Neural progenitor cell (in vitro differentiated cells): ENCODE results near the gene CBLB. TPM values are rescaled to one million over a fixed set of nuclear protein-coding genes. Genes with fewer than 3 reads are reported as not detected.

Experiments used
- DNase-seq: peaks from one replicate; pipeline ENCODE4 v3.0.0-alpha.2; 2016; ENCODE audit warnings: low spot score
- H2AFZ ChIP-seq: fragments of 200-600 bp; sonication (generic); replicated peaks from 2 replicates; pipeline ENCODE4 v1.6.1; 2016; ENCODE audit warnings: antibody characterized with exemption
- H3F3A ChIP-seq: fragments of 200-600 bp; sonication (generic); 2 replicates; pipeline ENCODE4 v1.6.1; 2016; ENCODE audit warnings: antibody characterized with exemption, low read depth
- H3K27ac ChIP-seq: fragments of 200-600 bp; sonication (generic); 2 replicates; pipeline ENCODE4 v1.5.1; 2016; ENCODE audit warnings: mild to moderate bottlenecking
- H3K27me3 ChIP-seq: fragments of 200-600 bp; sonication (generic); 2 replicates; pipeline ENCODE4 v1.6.1; 2016; ENCODE audit warnings: mild to moderate bottlenecking, moderate library complexity
- H3K36me3 ChIP-seq: fragments of 200-600 bp; sonication (generic); 2 replicates; pipeline ENCODE4 v1.5.1; 2016
- H3K4me1 ChIP-seq: fragments of 200-600 bp; sonication (generic); 2 replicates; pipeline ENCODE4 v1.6.1; 2016; ENCODE audit warnings: mixed run types
- H3K4me2 ChIP-seq: fragments of 200-600 bp; sonication (generic); 2 replicates; pipeline ENCODE4 v1.6.1; 2016
- H3K4me3 ChIP-seq: fragments of 200-600 bp; sonication (generic); 2 replicates; pipeline ENCODE4 v1.5.1; 2016
- H3K79me2 ChIP-seq: fragments of 200-600 bp; sonication (generic); 2 replicates; pipeline ENCODE4 v1.6.1; 2016; ENCODE audit warnings: low read depth
- H3K9ac ChIP-seq: fragments of 200-600 bp; sonication (generic); 2 replicates; pipeline ENCODE4 v1.6.1; 2016
- H3K9me3 ChIP-seq: fragments of 200-600 bp; sonication (generic); 2 replicates; pipeline ENCODE4 v1.5.1; 2016; ENCODE audit warnings: low read depth
- H4K20me1 ChIP-seq: fragments of 200-600 bp; sonication (generic); 2 replicates; pipeline ENCODE4 v1.6.1; 2016; ENCODE audit warnings: low read depth
- H3K27ac Mint-ChIP-seq: 3 replicates; pipeline ENCODE4 v1.8.0; 2021; ENCODE audit warnings: mixed read lengths
- H3K27me3 Mint-ChIP-seq: 2 replicates; pipeline ENCODE4 v1.8.0; 2022; ENCODE audit warnings: low read depth, mild to moderate bottlenecking, inconsistent platforms, moderate library complexity, mixed read lengths; ENCODE audit not compliant: insufficient read depth
- H3K36me3 Mint-ChIP-seq: 3 replicates; pipeline ENCODE4 v1.8.0; 2021; ENCODE audit warnings: mixed read lengths
- H3K4me1 Mint-ChIP-seq: 3 replicates; pipeline ENCODE4 v1.8.0; 2021; ENCODE audit warnings: mixed read lengths
- H3K4me3 Mint-ChIP-seq: 3 replicates; pipeline ENCODE4 v1.8.0; 2021; ENCODE audit warnings: mild to moderate bottlenecking, moderate library complexity, mixed read lengths
- H3K9me3 Mint-ChIP-seq: 3 replicates; pipeline ENCODE4 v1.8.0; 2020; ENCODE audit warnings: mixed read lengths
- EZH2 ChIP-seq: fragments of 200-600 bp; sonication (generic); IDR thresholded peaks from 2 replicates; pipeline ENCODE4 v1.6.1; 2017; ENCODE audit warnings: antibody characterized with exemption, mild to moderate bottlenecking, moderate library complexity
- EZH2phosphoT487 ChIP-seq: fragments of 200-600 bp; sonication (generic); IDR thresholded peaks from 2 replicates; pipeline ENCODE4 v1.6.1; 2017; ENCODE audit warnings: antibody characterized with exemption
- total RNA-seq: library from RNA; depleted of rRNA; stranded (reverse); fragments of >200 nt; gene quantifications from 2 replicates; pipeline ENCODE4 v1.2.3, GENCODE V29; 2015; ENCODE audit warnings: low replicate concordance
- TF ChIP-seq, protein P1 (sequence below): fragments of 200-600 bp; sonication (generic); IDR thresholded peaks from 2 replicates; pipeline ENCODE4 v1.5.1; 2017; ENCODE audit warnings: antibody characterized with exemption, mild to moderate bottlenecking

CBLB gene
- total RNA-seq, 1 donor from 2014 or later: 105 TPM

DNA sequence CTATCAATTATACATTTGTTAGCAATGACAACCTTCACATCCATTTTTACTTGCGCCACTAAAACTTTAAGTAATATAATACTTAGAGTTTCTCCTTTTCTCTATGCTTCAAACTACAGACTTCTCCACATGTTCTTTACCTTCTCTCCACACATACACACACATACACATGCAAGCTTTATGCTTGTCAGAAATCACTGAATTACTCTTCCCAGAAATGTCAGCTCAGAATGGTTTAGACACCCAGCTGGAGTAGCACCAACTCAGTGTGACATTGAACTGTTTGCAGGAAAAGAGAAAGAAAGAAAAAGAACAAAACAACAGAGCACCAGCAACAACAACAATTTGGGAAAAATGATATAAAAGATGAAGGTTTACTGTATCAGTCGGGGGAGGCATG is 20.9 kb downstream of the CBLB start:
- DNase-seq: no peak
- H3K36me3 ChIP-seq: no peaks in the 10 kb centered on the region
- H3K4me1 Mint-ChIP-seq: peaks cover 18% of the 10 kb centered on the region
- H2AFZ ChIP-seq: no peak overlapping the region
- peaks cover 19% of the 10 kb centered on the region for H3F3A ChIP-seq
- H3K9me3 Mint-ChIP-seq: no peaks in the 10 kb centered on the region
- H4K20me1 ChIP-seq: peaks cover 45% of the 10 kb centered on the region
- H3K27me3 Mint-ChIP-seq: no peaks in the 10 kb centered on the region
- no peak overlapping the region for H3K4me2 ChIP-seq
- no peak overlapping the region for H3K9ac ChIP-seq
- H3K9me3 ChIP-seq: no peaks in the 10 kb centered on the region
- H3K4me1 ChIP-seq: peaks cover 37% of the 10 kb centered on the region
- H3K4me3 ChIP-seq: no peak overlapping the region
- no peak overlapping the region for H3K27ac ChIP-seq
- TF ChIP-seq, protein P1, sequence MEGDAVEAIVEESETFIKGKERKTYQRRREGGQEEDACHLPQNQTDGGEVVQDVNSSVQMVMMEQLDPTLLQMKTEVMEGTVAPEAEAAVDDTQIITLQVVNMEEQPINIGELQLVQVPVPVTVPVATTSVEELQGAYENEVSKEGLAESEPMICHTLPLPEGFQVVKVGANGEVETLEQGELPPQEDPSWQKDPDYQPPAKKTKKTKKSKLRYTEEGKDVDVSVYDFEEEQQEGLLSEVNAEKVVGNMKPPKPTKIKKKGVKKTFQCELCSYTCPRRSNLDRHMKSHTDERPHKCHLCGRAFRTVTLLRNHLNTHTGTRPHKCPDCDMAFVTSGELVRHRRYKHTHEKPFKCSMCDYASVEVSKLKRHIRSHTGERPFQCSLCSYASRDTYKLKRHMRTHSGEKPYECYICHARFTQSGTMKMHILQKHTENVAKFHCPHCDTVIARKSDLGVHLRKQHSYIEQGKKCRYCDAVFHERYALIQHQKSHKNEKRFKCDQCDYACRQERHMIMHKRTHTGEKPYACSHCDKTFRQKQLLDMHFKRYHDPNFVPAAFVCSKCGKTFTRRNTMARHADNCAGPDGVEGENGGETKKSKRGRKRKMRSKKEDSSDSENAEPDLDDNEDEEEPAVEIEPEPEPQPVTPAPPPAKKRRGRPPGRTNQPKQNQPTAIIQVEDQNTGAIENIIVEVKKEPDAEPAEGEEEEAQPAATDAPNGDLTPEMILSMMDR: no peak
- TF ChIP-seq EZH2phosphoT487 (no peak), EZH2 (no peak)
- peaks cover 46% of the 10 kb centered on the region for H3K79me2 ChIP-seq
- H3K27me3 ChIP-seq: no peaks in the 10 kb centered on the region
- H3K27ac Mint-ChIP-seq: no peak overlapping the region
- H3K4me3 Mint-ChIP-seq: no peak overlapping the region
- H3K36me3 Mint-ChIP-seq: peaks cover 26% of the 10 kb centered on the region

DNA sequence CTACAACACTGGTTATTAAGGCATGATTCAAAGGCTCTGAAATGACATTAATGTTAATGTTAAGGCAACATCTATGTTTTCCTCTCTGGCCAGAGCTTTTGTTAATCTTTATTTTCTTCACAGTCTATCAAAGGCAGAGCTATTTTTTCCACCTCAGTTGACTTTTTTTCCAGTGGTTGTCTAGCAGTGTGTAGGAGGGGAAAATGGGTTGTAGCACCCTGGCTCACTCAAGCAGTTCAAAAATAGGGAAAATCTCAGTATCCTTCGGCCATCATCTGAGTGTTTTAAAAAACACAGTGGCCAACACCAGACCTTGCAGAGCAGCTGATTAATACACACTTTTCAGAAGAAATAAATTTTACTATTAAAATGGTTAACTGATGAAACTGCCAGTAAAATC is 21.4 kb downstream of the CBLB start:
- H3K4me2 ChIP-seq: no peak overlapping the region
- peaks cover 48% of the 10 kb centered on the region for H3K79me2 ChIP-seq
- H2AFZ ChIP-seq: no peak overlapping the region
- no peak for DNase-seq
- H3K9ac ChIP-seq: no peak overlapping the region
- peaks cover 42% of the 10 kb centered on the region for H4K20me1 ChIP-seq
- TF ChIP-seq, protein P1: no peak
- no peak for TF ChIP-seq EZH2
- no peak for TF ChIP-seq EZH2phosphoT487
- H3K27ac Mint-ChIP-seq: no peak overlapping the region
- peaks cover 28% of the 10 kb centered on the region for H3K36me3 Mint-ChIP-seq
- peaks cover 19% of the 10 kb centered on the region for H3F3A ChIP-seq
- peaks cover 18% of the 10 kb centered on the region for H3K4me1 Mint-ChIP-seq
- no peaks in the 10 kb centered on the region for H3K27me3 ChIP-seq
- no peak overlapping the region for H3K4me3 Mint-ChIP-seq
- no peaks in the 10 kb centered on the region for H3K27me3 Mint-ChIP-seq
- no peak overlapping the region for H3K27ac ChIP-seq
- H3K9me3 ChIP-seq: no peaks in the 10 kb centered on the region
- H3K4me3 ChIP-seq: no peak overlapping the region
- H3K36me3 ChIP-seq: no peaks in the 10 kb centered on the region
- no peaks in the 10 kb centered on the region for H3K9me3 Mint-ChIP-seq
- H3K4me1 ChIP-seq: peaks cover 37% of the 10 kb centered on the region

DNA sequence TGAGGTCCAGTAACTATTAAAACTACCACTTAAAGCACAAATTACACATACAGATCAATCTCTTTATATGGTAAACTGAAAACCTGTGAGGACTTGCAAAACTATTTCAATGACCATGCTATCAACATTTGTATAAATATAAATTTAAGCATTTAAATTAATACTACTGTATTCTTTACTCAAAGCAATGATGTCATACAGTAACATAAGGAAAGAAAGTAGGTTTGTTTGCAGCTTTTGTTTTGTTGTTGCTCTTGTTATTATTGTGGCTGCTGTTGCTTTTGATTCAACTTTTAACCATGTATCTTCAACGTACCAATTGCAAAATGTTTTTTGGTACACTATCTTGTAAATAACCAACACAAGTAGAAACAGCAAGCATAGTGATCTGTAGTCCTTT is 22.0 kb downstream of the CBLB start:
- no peak overlapping the region for H3K4me3 Mint-ChIP-seq
- Histone ChIP-seq H3K79me2 (peaks cover 54% of the 10 kb centered on the region), H3K4me2 (no peak overlapping the region), H3K9me3 (no peaks in the 10 kb centered on the region), H3K27me3 (no peaks in the 10 kb centered on the region), H3K4me3 (no peak overlapping the region), H3K4me1 (peaks cover 37% of the 10 kb centered on the region), H3F3A (peaks cover 19% of the 10 kb centered on the region), H4K20me1 (peaks cover 42% of the 10 kb centered on the region), H3K9ac (no peak overlapping the region), H3K27ac (no peak overlapping the region), H3K36me3 (no peaks in the 10 kb centered on the region), H2AFZ (no peak overlapping the region)
- no peaks in the 10 kb centered on the region for H3K27me3 Mint-ChIP-seq
- DNase-seq: no peak
- peaks cover 31% of the 10 kb centered on the region for H3K36me3 Mint-ChIP-seq
- H3K4me1 Mint-ChIP-seq: peaks cover 18% of the 10 kb centered on the region
- H3K27ac Mint-ChIP-seq: no peak overlapping the region
- H3K9me3 Mint-ChIP-seq: no peaks in the 10 kb centered on the region
- TF ChIP-seq EZH2phosphoT487: no peak
- TF ChIP-seq, protein P1: no peak
- no peak for TF ChIP-seq EZH2
